Esophagus muscularis mucosa (tissue), 4 donors: Measurements from ENCODE around the gene WFDC13. TPM values are rescaled to one million over a fixed set of nuclear protein-coding genes. Genes with fewer than 3 reads are reported as not detected.

Source experiments
- DNase-seq: peaks from one replicate; pipeline ENCODE4 v3.0.0-alpha.2; 2017; ENCODE audit errors: extremely low spot score
- H3K27ac ChIP-seq, 4 donors: fragments of 200-600 bp; sonication (generic); replicated peaks in 1 of 4; 1 replicate in 3 of 4; 2 replicates in 1 of 4; pipeline ENCODE4 v1.5.1; 2016 to 2019; ENCODE audit warnings: mild to moderate bottlenecking in 1 of 4
- H3K27me3 ChIP-seq, 4 donors: fragments of 200-600 bp; sonication (generic); one replicate each; pipeline versions ENCODE4 v1.5.1 to v1.6.0; 2016 to 2019
- H3K36me3 ChIP-seq, 4 donors: fragments of 200-600 bp; sonication (generic); one replicate each; pipeline ENCODE4 v1.5.1; 2016 to 2019
- H3K4me1 ChIP-seq, 4 donors: fragments of 200-600 bp; sonication (generic); one replicate each; pipeline ENCODE4 v1.5.1; 2016 to 2019
- H3K4me3 ChIP-seq, 4 donors: fragments of 200-600 bp; sonication (generic); 1 replicate in 2 of 4; 2 replicates in 2 of 4; pipeline ENCODE4 v1.5.1; 2016 to 2019; ENCODE audit warnings: mild to moderate bottlenecking in 4 of 4, moderate library complexity in 1 of 4
- H3K9me3 ChIP-seq, 4 donors: fragments of 200-600 bp; sonication (generic); 1 replicate in 3 of 4; 2 replicates in 1 of 4; pipeline ENCODE4 v1.5.1; 2016 to 2019
- EP300 ChIP-seq: sonication (generic); formaldehyde crosslinking; IDR thresholded peaks from one replicate; pipeline ENCODE4 v1.6.1; 2017; ENCODE audit warnings: antibody characterized with exemption
- POLR2A ChIP-seq: fragments of 450-650 bp; IDR thresholded peaks from one replicate; pipeline ENCODE4 v1.6.1; 2017; ENCODE audit warnings: antibody characterized with exemption, moderate library complexity, mild to moderate bottlenecking, low read depth
- POLR2AphosphoS5 ChIP-seq, 2 donors: sonication (generic); formaldehyde crosslinking; IDR thresholded peaks; one replicate each; pipeline ENCODE4 v1.6.1; 2017; ENCODE audit warnings: antibody characterized with exemption in 2 of 2
- WGBS: methylation state at CpG from one replicate; pipeline ENCODE4 v1.1.5; 2018; 5-methylcytosine and 5-hydroxymethylcytosine counted together
- intact Hi-C: fragments of 100-400 bp; cut with DNase I; formaldehyde crosslinking; loops from one replicate; pipeline ENCODE4 v1.15.1; 2023
- total RNA-seq, 4 donors: library from RNA; depleted of rRNA; stranded (reverse); fragments of >200 nt; gene quantifications; one replicate each; pipeline versions ENCODE4 v1.1.0 to v1.2.1, GENCODE V29; 2016
- TF ChIP-seq, protein P1 (sequence below), 3 experiments: fragments of 200-600 bp in 2 of 3; fragments of 450-650 bp in 1 of 3; sonication (generic) in 2 of 3; IDR thresholded peaks; one replicate each; pipeline ENCODE4 v1.5.1; 2017 to 2019; ENCODE audit warnings: antibody characterized with exemption in 3 of 3, mild to moderate bottlenecking in 2 of 3, moderate library complexity in 1 of 3

WFDC13 gene
- total RNA-seq, 4 donors from 2014 or later = not detected

DNA sequence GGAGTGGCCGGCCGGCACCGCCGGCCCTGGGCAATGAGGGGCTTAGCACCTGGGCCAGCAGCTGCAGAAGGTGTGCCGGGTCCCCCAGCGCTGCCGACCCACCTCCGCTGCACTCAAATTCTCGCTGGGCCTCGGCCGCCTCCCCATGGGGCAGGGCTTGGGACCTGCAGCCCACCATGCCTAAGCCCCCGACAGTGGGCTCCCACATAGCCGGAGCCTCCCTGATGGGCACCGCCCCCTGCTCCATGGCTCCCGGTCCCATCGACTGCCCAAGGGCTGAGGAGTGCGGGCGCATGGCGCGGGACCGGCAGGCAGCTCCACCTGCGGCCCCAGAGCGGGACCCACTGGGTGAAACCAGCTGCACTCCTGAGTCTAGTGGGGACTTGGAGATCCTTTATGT is 34.1 kb downstream of the WFDC13 start:
- H3K9me3 ChIP-seq = peaks cover 0 to 9% (median 2%) of the 10 kb centered on the region in 4 donors
- no peak overlapping the region for H3K27ac ChIP-seq
- H3K4me3 ChIP-seq = no peak overlapping the region
- DNase-seq = no peak
- H3K4me1 ChIP-seq = no peaks in the 10 kb centered on the region
- H3K36me3 ChIP-seq = no peaks in the 10 kb centered on the region
- H3K27me3 ChIP-seq = no peaks in the 10 kb centered on the region
- intact Hi-C loops = no loop called here
- TF ChIP-seq POLR2A = no peak
- no peak for TF ChIP-seq EP300
- 91% methylated on average over 16 of the region's 23 CpGs for WGBS

GRCh38 chr20:45742596-45742995 is 40.8 kb downstream of the WFDC13 start:
- H3K4me3 ChIP-seq = no peak overlapping the region
- no peaks in the 10 kb centered on the region for H3K4me1 ChIP-seq
- no peak for TF ChIP-seq EP300
- TF ChIP-seq POLR2AphosphoS5 (IDR thresholded peaks at IDR 0.05) = no peak
- no peak for TF ChIP-seq POLR2A
- TF ChIP-seq, protein P1, sequence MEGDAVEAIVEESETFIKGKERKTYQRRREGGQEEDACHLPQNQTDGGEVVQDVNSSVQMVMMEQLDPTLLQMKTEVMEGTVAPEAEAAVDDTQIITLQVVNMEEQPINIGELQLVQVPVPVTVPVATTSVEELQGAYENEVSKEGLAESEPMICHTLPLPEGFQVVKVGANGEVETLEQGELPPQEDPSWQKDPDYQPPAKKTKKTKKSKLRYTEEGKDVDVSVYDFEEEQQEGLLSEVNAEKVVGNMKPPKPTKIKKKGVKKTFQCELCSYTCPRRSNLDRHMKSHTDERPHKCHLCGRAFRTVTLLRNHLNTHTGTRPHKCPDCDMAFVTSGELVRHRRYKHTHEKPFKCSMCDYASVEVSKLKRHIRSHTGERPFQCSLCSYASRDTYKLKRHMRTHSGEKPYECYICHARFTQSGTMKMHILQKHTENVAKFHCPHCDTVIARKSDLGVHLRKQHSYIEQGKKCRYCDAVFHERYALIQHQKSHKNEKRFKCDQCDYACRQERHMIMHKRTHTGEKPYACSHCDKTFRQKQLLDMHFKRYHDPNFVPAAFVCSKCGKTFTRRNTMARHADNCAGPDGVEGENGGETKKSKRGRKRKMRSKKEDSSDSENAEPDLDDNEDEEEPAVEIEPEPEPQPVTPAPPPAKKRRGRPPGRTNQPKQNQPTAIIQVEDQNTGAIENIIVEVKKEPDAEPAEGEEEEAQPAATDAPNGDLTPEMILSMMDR (IDR thresholded peaks at IDR 0.05) = no peak
- no peaks in the 10 kb centered on the region for H3K27me3 ChIP-seq
- H3K9me3 ChIP-seq = no peaks in the 10 kb centered on the region
- WGBS = 92% methylated on average over 4 of the region's 4 CpGs
- no peaks in the 10 kb centered on the region for H3K36me3 ChIP-seq
- H3K27ac ChIP-seq = no peak overlapping the region
- DNase-seq = no peak
- intact Hi-C loops = no loop called here

GRCh38 chr20:45745015-45745414 is 43.2 kb downstream of the WFDC13 start:
- TF ChIP-seq, protein P1 (IDR thresholded peaks at IDR 0.05) = no peak
- TF ChIP-seq POLR2AphosphoS5 (IDR thresholded peaks at IDR 0.05) (no peak), EP300 (no peak), POLR2A (no peak)
- no peaks in the 10 kb centered on the region for H3K27me3 ChIP-seq
- no peak for DNase-seq
- H3K4me3 ChIP-seq = no peak overlapping the region
- no peaks in the 10 kb centered on the region for H3K36me3 ChIP-seq
- no peak overlapping the region for H3K27ac ChIP-seq
- no peaks in the 10 kb centered on the region for H3K9me3 ChIP-seq
- intact Hi-C loops = no loop called here
- H3K4me1 ChIP-seq = no peaks in the 10 kb centered on the region

DNA sequence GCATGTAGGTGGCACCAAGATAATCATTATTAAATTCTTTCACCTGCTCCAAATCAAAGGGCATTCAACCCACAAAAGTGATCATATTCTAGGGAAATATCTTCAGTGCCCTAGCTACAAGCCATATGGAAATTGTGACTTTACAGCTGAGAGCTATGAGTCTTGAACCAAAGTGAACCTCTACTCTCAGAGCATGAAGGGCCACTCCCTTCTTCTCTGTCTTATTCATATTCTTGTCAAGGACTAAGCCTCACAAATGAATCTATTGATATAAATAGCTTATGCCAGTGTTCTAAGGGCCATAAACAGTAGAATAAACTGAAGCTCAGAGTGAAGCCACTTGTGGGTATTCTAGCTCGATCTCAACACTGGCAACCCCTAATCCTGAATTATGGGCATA is 49.9 kb downstream of the WFDC13 start:
- no peaks in the 10 kb centered on the region for H3K27me3 ChIP-seq
- no peaks in the 10 kb centered on the region for H3K4me1 ChIP-seq
- intact Hi-C loops = no loop called here
- H3K4me3 ChIP-seq = no peak overlapping the region
- 81% methylated on average over 1 of the region's 1 CpG for whole genome bisulfite sequencing
- TF ChIP-seq, protein P1 (IDR thresholded peaks at IDR 0.05) = no peak
- TF ChIP-seq EP300 (no peak), POLR2A (no peak), POLR2AphosphoS5 (IDR thresholded peaks at IDR 0.05) (no peak)
- no peaks in the 10 kb centered on the region for H3K36me3 ChIP-seq
- no peak for DNase-seq
- H3K9me3 ChIP-seq = peaks cover 0 to 3% (median 0%) of the 10 kb centered on the region in 4 donors
- H3K27ac ChIP-seq = no peak overlapping the region

DNA sequence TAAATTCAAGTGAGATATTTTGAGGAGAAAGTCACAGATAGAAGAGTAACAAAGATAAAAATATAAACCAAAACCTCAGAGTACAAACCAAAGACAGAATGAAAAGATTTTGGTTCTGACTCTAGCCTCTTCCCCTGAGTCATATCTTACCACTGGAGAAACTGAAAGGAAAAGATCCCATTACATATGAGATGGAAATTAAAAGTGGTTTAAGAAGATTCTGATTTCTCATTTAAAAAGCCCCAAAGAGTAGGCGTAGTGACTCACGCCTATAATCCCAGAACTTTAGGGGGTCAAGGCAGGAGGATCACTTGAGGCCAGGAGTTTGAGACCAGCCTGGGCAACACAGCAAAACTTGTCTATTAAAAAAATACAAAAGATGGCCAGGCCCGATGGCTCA is 50.9 kb downstream of the WFDC13 start:
- H3K27me3 ChIP-seq = no peaks in the 10 kb centered on the region
- DNase-seq = no peak
- no peak overlapping the region for H3K27ac ChIP-seq
- intact Hi-C loops = no loop called here
- peaks cover 0 to 3% (median 0%) of the 10 kb centered on the region in 4 donors for H3K9me3 ChIP-seq
- 89% methylated on average over 3 of the region's 3 CpGs for WGBS
- TF ChIP-seq POLR2A (no peak), POLR2AphosphoS5 (IDR thresholded peaks at IDR 0.05) (no peak)
- TF ChIP-seq, protein P1 (IDR thresholded peaks at IDR 0.05) = no peak
- no peaks in the 10 kb centered on the region for H3K36me3 ChIP-seq
- no peaks in the 10 kb centered on the region for H3K4me1 ChIP-seq
- H3K4me3 ChIP-seq = no peak overlapping the region
